A549 treated with AZD2906 at 1 μM for 4 hours (cell line): Measurements from ENCODE around the gene LIMS3. TPM values are rescaled to one million over a fixed set of nuclear protein-coding genes. Genes with fewer than 3 reads are reported as not detected.

Source experiments
- total RNA-seq: library from RNA; stranded (reverse); fragments of 200-300 nt; extraction: Qiagen RNA extraction; gene quantifications from 5 replicates; pipeline ENCODE4 v1.2.3, GENCODE V29; 2022

LIMS3 gene, protein sequence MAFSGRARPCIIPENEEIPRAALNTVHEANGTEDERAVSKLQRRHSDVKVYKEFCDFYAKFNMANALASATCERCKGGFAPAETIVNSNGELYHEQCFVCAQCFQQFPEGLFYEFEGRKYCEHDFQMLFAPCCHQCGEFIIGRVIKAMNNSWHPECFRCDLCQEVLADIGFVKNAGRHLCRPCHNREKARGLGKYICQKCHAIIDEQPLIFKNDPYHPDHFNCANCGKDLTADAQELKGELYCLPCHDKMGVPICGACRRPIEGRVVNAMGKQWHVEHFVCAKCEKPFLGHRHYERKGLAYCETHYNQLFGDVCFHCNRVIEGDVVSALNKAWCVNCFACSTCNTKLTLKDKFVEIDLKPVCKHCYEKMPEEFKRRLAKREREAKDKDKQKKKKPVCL
- not detected in 5 replicates for total RNA-seq

DNA sequence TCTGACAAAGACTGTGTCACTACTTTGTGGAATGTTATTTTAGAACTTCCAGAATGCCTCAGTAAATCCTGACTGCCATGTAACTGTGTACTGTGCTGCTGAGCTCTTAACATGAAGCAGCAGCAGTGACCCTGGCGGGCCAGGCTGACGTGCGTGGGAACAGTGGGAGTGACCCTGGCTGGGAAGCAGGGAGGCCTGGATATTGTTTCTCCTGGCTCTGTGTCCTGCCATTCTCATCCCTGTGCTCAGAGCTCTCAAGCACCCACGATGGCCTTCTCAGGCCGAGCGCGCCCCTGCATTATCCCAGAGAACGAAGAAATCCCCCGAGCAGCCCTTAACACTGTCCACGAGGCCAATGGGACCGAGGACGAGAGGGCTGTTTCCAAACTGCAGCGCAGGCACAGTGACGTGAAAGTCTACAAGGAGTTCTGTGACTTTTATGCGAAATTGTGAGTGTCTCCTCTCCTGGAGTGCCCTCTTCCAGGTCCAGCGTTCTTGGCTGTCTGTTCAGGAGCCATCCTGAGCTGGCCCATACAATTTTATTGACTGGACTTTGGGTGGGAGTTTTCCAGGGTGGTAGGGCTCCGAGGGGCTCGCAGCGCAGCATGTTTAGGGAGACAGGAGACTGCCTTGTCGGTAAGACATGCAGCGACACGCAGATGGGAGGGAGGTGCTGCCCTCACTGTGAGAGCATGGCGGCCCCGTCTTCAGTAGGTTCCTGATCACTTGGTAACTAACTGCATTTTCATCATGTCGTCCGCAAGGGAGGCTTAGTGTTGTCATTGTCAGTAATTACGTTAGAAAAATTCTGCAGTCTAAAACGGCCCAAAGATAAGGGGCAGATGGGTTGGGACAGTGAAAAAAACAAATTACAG, at the start of gene LIMS3:
TSS of gene LIMS3 (plus strand) at position 227 of the 875 bp plus-strand sequence. CDS start at position 268, 41 bp downstream.

Other genes starting within 250 kb of the LIMS3 start
- gene RGPD5, start 104.4 kb upstream of the LIMS3 start, total RNA-seq: 4.8 to 9.7 TPM (median 7.8 TPM) in 5 replicates
- gene MALL, start 217.1 kb downstream of the LIMS3 start, total RNA-seq: 115 to 148 TPM (median 127 TPM) in 5 replicates